ENCODE measurements around the gene VWA2. TPM values are rescaled to one million over a fixed set of nuclear protein-coding genes. Genes with fewer than 3 reads are reported as not detected.

Gene VWA2
- total RNA-seq, 4 donors from 2014 or later = 5.0 to 20.8 (median 11.3) TPM

- no peak for TF ChIP-seq POLR2A (IDR thresholded peaks at IDR 0.05)
- TF ChIP-seq, protein P1, sequence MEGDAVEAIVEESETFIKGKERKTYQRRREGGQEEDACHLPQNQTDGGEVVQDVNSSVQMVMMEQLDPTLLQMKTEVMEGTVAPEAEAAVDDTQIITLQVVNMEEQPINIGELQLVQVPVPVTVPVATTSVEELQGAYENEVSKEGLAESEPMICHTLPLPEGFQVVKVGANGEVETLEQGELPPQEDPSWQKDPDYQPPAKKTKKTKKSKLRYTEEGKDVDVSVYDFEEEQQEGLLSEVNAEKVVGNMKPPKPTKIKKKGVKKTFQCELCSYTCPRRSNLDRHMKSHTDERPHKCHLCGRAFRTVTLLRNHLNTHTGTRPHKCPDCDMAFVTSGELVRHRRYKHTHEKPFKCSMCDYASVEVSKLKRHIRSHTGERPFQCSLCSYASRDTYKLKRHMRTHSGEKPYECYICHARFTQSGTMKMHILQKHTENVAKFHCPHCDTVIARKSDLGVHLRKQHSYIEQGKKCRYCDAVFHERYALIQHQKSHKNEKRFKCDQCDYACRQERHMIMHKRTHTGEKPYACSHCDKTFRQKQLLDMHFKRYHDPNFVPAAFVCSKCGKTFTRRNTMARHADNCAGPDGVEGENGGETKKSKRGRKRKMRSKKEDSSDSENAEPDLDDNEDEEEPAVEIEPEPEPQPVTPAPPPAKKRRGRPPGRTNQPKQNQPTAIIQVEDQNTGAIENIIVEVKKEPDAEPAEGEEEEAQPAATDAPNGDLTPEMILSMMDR (IDR thresholded peaks at IDR 0.05) = no peak
- Histone ChIP-seq H3K4me3 (no peak overlapping the region), H3K27me3 (no peaks in the 10 kb centered on the region), H3K36me3 (peaks cover 0 to 45% (median 0%) of the 10 kb centered on the region in 3 donors), H3K27ac (no peak overlapping the region), H3K9me3 (peaks cover 0 to 19% (median 3%) of the 10 kb centered on the region in 4 donors), H3K4me1 (no peaks in the 10 kb centered on the region)
- no peak for DNase-seq
Observed at GRCh38 chr10:114297136-114297705, 58.2 kb downstream of the VWA2 start.

GRCh38 chr10:114300036-114300645, 61.1 kb downstream of the VWA2 start:
- Histone ChIP-seq H3K36me3 (peaks cover 0 to 41% (median 0%) of the 10 kb centered on the region in 3 donors), H3K4me1 (peaks cover 0 to 16% (median 0%) of the 10 kb centered on the region in 4 donors), H3K27ac (no peak overlapping the region), H3K4me3 (no peak overlapping the region), H3K9me3 (peaks cover 0 to 17% (median 3%) of the 10 kb centered on the region in 4 donors), H3K27me3 (no peaks in the 10 kb centered on the region)
- DNase-seq = no peak
- TF ChIP-seq, protein P1 (IDR thresholded peaks at IDR 0.05) = no peak
- no peak for TF ChIP-seq POLR2A (IDR thresholded peaks at IDR 0.05)

DNA sequence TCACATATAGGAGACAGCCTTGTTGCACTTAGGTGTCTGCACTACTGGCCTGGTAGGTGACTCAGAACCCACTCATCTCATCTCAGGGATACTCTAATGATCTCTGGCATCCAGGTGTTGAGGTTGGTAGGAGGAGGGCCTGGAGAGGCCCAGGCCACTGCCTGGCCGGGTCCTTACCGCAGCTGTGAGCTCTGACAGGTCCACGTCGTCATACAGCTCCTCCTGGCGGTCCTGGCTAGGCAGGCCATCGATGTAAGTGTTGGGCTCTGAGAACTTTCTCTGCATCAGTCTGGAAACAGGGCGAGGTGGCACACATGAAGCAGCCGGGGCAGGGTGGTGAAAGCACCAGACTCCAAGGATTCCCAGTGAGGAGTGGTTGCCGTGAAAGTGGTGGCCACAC, 62.1 kb downstream of the VWA2 start:
- peaks cover 0 to 17% (median 0%) of the 10 kb centered on the region in 4 donors for H3K4me1 ChIP-seq
- no peaks in the 10 kb centered on the region for H3K27me3 ChIP-seq
- DNase-seq = no peak
- peaks cover 0 to 7% (median 0%) of the 10 kb centered on the region in 4 donors for H3K9me3 ChIP-seq
- H3K27ac ChIP-seq = no peak overlapping the region
- H3K36me3 ChIP-seq = peaks cover 0 to 31% (median 0%) of the 10 kb centered on the region in 3 donors
- TF ChIP-seq, protein P1 (IDR thresholded peaks at IDR 0.05) = no peak
- TF ChIP-seq POLR2A (IDR thresholded peaks at IDR 0.05) = no peak
- no peak overlapping the region for H3K4me3 ChIP-seq

DNA sequence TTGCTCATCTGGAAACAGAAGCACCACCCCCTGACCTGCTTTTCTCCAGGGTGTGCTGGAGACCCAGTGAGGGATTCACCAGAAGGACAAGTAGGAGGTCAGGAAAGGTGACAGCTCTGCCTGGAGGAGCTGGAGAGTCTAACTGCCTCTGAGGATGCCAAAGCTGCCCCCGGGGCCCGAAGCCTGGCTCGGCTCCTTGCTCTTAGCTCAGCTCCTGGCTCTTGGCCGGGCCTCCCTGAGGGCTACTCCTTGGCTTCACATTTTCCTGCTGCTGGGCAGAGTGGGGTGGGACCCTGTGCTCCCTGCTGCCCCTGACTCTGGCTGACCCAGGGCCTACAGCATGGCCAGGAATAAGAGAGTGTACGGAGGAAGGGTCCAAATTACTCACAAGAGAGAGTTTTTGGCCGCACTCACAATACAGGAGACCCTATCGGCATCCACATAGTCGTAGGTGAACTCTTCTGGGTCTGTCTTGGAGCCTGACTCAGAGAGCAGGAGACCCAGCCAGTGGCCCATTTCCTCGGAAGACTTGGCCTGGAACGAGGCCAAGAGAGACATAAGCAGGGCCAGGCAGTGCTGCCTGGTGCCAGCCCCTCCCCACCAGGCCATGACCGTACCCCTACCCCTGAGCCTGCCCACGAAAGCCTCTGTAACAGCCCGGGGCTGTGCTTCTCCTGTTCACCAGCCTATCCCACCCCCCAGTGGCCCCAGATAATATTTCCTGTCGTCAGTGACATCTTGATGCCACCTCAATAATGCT, 63.1 kb downstream of the VWA2 start:
- no peaks in the 10 kb centered on the region for H3K9me3 ChIP-seq
- no peaks in the 10 kb centered on the region for H3K27me3 ChIP-seq
- H3K4me1 ChIP-seq = peaks cover 0 to 17% (median 0%) of the 10 kb centered on the region in 4 donors
- TF ChIP-seq POLR2A (IDR thresholded peaks at IDR 0.05) = no peak
- TF ChIP-seq, protein P1 (IDR thresholded peaks at IDR 0.05) = no peak
- H3K27ac ChIP-seq = no peak overlapping the region
- peaks cover 0 to 21% (median 0%) of the 10 kb centered on the region in 3 donors for H3K36me3 ChIP-seq
- H3K4me3 ChIP-seq = no peak overlapping the region
- peak in 1 of 3 donors; percentile 43 for DNase-seq

- Histone ChIP-seq H3K9me3 (no peaks in the 10 kb centered on the region), H3K27ac (peak overlapping the region in 2 of 4 donors; percentile 47 to 50), H3K36me3 (peaks cover 0 to 13% (median 0%) of the 10 kb centered on the region in 3 donors), H3K27me3 (no peaks in the 10 kb centered on the region), H3K4me3 (no peak overlapping the region), H3K4me1 (peaks cover 0 to 17% (median 0%) of the 10 kb centered on the region in 4 donors)
- DNase-seq = peak in 1 of 3 donors; percentile 45
- no peak for TF ChIP-seq POLR2A (IDR thresholded peaks at IDR 0.05)
- TF ChIP-seq, protein P1 (IDR thresholded peaks at IDR 0.05) = no peak
Observed at GRCh38 chr10:114303556-114303955, 64.5 kb downstream of the VWA2 start.

Measured in Peyer's patch (tissue), 4 donors.